Loucy (cell line): Measurements from ENCODE around the gene SPINT1.

ENCODE experiments used
- H2AFZ ChIP-seq: fragments of 200-600 bp; sonication (generic); 2 replicates; pipeline ENCODE4 v1.6.0; 2016; ENCODE audit warnings: antibody characterized with exemption, mild to moderate bottlenecking, low read length, moderate library complexity
- H3F3A ChIP-seq: fragments of 200-600 bp; 2 replicates; pipeline ENCODE4 v1.6.0; 2016; ENCODE audit warnings: antibody characterized with exemption, low read depth, mild to moderate bottlenecking
- H3K27me3 ChIP-seq: fragments of 200-600 bp; sonication (generic); 2 replicates; pipeline ENCODE4 v1.6.1; 2014; ENCODE audit warnings: low read length, mild to moderate bottlenecking; ENCODE audit not compliant: insufficient read depth, poor library complexity, severe bottlenecking
- H3K36me3 ChIP-seq: fragments of 200-600 bp; sonication (generic); 2 replicates; pipeline ENCODE4 v1.6.1; 2016; ENCODE audit warnings: low read length; ENCODE audit not compliant: insufficient read depth
- H3K4me1 ChIP-seq: fragments of 200-600 bp; sonication (generic); 2 replicates; pipeline ENCODE4 v1.5.1; 2014; ENCODE audit warnings: low read length, mild to moderate bottlenecking; ENCODE audit not compliant: insufficient read depth, poor library complexity, severe bottlenecking
- H3K4me2 ChIP-seq: fragments of 200-600 bp; sonication (generic); 2 replicates; pipeline ENCODE4 v1.6.0; 2014; ENCODE audit warnings: antibody characterized with exemption, low read length, low read depth, mild to moderate bottlenecking; ENCODE audit not compliant: poor library complexity, severe bottlenecking
- H3K4me3 ChIP-seq: fragments of 200-600 bp; sonication (generic); 2 replicates; pipeline ENCODE4 v1.5.1; 2014; ENCODE audit warnings: low read length, mild to moderate bottlenecking, mixed read lengths; ENCODE audit not compliant: poor library complexity, severe bottlenecking
- H3K79me2 ChIP-seq: fragments of 200-600 bp; sonication (generic); 2 replicates; pipeline ENCODE4 v1.6.1; 2014; ENCODE audit warnings: low read length; ENCODE audit not compliant: insufficient read depth
- H3K9ac ChIP-seq: fragments of 200-600 bp; sonication (generic); 2 replicates; pipeline ENCODE4 v1.6.0; 2014; ENCODE audit warnings: mild to moderate bottlenecking, low read depth, low read length, moderate library complexity; ENCODE audit not compliant: poor library complexity, severe bottlenecking
- H3K9me2 ChIP-seq: fragments of 200-600 bp; sonication (generic); replicated peaks from 2 replicates; pipeline ENCODE4 v1.6.1; 2016; ENCODE audit warnings: low read depth, low read length, mixed read lengths
- H3K9me3 ChIP-seq: fragments of 200-600 bp; sonication (generic); 2 replicates; pipeline ENCODE4 v1.6.1; 2014; ENCODE audit warnings: mild to moderate bottlenecking, antibody characterized with exemption, low read length, low read depth; ENCODE audit not compliant: insufficient read depth
- H4K20me1 ChIP-seq: fragments of 200-600 bp; sonication (generic); 2 replicates; pipeline ENCODE4 v1.6.0; 2014; ENCODE audit warnings: antibody characterized with exemption, low read length, mild to moderate bottlenecking; ENCODE audit not compliant: insufficient read depth, poor library complexity, severe bottlenecking
- EZH2phosphoT487 ChIP-seq: fragments of 200-600 bp; IDR thresholded peaks from 2 replicates; pipeline ENCODE4 v1.6.1; 2018; ENCODE audit warnings: antibody characterized with exemption, mild to moderate bottlenecking, moderate library complexity, borderline replicate concordance
- TF ChIP-seq, protein P1 (sequence below): fragments of 200-600 bp; sonication (generic); conservative IDR thresholded peaks from 2 replicates; pipeline ENCODE4 v1.5.1; 2014; ENCODE audit warnings: mild to moderate bottlenecking, antibody characterized with exemption, low read length

The SPINT1 gene

DNA sequence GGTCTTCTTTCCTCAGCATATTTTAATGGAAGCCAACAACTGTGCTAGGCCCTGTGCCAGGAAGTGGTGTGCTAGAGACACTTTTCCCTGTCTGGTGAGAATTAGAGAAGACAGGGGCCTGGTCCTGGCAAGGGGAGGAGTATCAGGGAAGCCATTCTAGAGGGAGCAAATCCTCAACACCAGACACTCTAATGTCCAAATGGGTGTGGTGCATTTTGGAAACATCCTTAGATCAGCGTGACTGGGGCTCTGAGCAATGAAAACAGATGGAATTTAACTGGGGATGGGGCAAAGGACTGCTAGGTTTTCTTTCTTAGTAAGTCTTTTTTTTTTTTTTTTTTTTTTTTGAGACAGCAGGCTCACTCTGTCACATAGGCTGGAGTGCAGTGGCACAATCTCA is 42.7 kb downstream of the SPINT1 start:
- no peaks in the 10 kb centered on the region for H3F3A ChIP-seq
- H3K4me1 ChIP-seq: peaks cover 5% of the 10 kb centered on the region
- H3K9ac ChIP-seq: no peak overlapping the region
- no peak overlapping the region for H3K4me3 ChIP-seq
- H3K9me3 ChIP-seq: no peaks in the 10 kb centered on the region
- TF ChIP-seq EZH2phosphoT487: no peak
- TF ChIP-seq, protein P1, sequence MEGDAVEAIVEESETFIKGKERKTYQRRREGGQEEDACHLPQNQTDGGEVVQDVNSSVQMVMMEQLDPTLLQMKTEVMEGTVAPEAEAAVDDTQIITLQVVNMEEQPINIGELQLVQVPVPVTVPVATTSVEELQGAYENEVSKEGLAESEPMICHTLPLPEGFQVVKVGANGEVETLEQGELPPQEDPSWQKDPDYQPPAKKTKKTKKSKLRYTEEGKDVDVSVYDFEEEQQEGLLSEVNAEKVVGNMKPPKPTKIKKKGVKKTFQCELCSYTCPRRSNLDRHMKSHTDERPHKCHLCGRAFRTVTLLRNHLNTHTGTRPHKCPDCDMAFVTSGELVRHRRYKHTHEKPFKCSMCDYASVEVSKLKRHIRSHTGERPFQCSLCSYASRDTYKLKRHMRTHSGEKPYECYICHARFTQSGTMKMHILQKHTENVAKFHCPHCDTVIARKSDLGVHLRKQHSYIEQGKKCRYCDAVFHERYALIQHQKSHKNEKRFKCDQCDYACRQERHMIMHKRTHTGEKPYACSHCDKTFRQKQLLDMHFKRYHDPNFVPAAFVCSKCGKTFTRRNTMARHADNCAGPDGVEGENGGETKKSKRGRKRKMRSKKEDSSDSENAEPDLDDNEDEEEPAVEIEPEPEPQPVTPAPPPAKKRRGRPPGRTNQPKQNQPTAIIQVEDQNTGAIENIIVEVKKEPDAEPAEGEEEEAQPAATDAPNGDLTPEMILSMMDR: no peak
- no peaks in the 10 kb centered on the region for H3K27me3 ChIP-seq
- H3K36me3 ChIP-seq: no peaks in the 10 kb centered on the region
- H4K20me1 ChIP-seq: no peaks in the 10 kb centered on the region
- H2AFZ ChIP-seq: no peak overlapping the region
- no peak overlapping the region for H3K4me2 ChIP-seq
- no peaks in the 10 kb centered on the region for H3K79me2 ChIP-seq
- no peaks in the 10 kb centered on the region for H3K9me2 ChIP-seq

DNA sequence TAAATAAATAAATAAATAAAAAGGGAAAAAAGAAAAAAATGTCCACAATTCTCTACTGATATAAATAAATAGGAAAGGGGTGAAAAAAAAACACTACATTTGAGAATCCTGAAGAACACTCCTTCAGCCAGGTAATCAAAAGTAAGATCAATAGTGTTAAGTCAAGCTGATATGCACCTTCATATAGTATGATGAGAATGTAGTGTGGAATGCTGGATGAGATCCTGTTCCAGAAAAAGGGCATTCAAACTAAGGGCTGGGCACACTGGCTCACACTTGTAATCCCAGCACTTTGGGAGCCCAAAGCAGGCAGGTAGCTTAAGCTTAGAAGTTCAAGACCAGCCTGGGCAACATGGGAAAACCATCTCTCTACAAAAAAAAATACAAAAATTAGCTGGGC is 45.3 kb downstream of the SPINT1 start:
- Histone ChIP-seq H3K4me2 (no peak overlapping the region), H3K4me1 (peaks cover 5% of the 10 kb centered on the region), H3K9ac (no peak overlapping the region), H3K79me2 (no peaks in the 10 kb centered on the region), H3K27me3 (no peaks in the 10 kb centered on the region), H2AFZ (no peak overlapping the region), H3K9me3 (no peaks in the 10 kb centered on the region), H3K36me3 (no peaks in the 10 kb centered on the region), H4K20me1 (no peaks in the 10 kb centered on the region), H3K4me3 (no peak overlapping the region), H3K9me2 (no peaks in the 10 kb centered on the region), H3F3A (no peaks in the 10 kb centered on the region)
- TF ChIP-seq, protein P1: no peak

DNA sequence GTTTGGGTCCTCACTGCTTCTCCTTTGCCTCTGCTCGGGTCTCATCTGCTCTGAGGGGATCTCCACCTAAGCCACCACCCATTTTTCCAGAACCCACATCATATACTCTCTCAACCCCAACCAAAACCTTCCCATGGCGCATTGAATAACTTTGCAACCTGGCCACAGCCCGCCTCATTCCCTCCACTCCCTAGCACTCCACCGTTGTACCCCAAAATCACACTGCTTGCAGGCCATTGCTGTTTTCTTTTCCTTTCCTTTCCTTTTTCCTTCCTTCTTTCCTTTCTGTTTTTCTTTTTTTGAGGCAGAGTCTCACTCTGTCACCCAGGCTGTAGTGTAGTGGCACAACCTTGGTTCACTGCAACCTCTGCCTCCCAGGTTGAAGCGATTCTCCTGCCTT is 47.3 kb downstream of the SPINT1 start:
- H4K20me1 ChIP-seq: peaks cover 9% of the 10 kb centered on the region
- H3K4me1 ChIP-seq: peaks cover 11% of the 10 kb centered on the region
- H3K9me2 ChIP-seq: no peaks in the 10 kb centered on the region
- peaks cover 19% of the 10 kb centered on the region for H3K79me2 ChIP-seq
- no peaks in the 10 kb centered on the region for H3K27me3 ChIP-seq
- no peak overlapping the region for H3K4me2 ChIP-seq
- no peaks in the 10 kb centered on the region for H3F3A ChIP-seq
- H3K4me3 ChIP-seq: no peak overlapping the region
- peak overlapping the region; percentile 91; the same call in 1 of the 2 replicates for H2AFZ ChIP-seq
- no peaks in the 10 kb centered on the region for H3K9me3 ChIP-seq
- H3K9ac ChIP-seq: no peak overlapping the region
- H3K36me3 ChIP-seq: no peaks in the 10 kb centered on the region
- TF ChIP-seq, protein P1: no peak
- no peak for TF ChIP-seq EZH2phosphoT487
